Kidney (tissue), 14 donors: Measurements from ENCODE around the gene TERB1. TPM values are rescaled to one million over a fixed set of nuclear protein-coding genes. Genes with fewer than 3 reads are reported as not detected.

ENCODE experiments used
- DNase-seq, 5 donors: peaks; one replicate each; pipeline ENCODE4 v3.0.0-alpha.2; 2013 to 2020
- FAIRE-seq: peaks from 2 replicates; lab custom pipeline; 2012; peaks lifted over from hg19 to GRCh38; lab: Jason Lieb, UNC
- H3K27ac ChIP-seq, 2 donors: one replicate each; pipeline ENCODE4 v1.7.0; 2013; ENCODE audit warnings: low read depth in 2 of 2, low read length in 2 of 2, inconsistent platforms in 1 of 2
- H3K27me3 ChIP-seq: one replicate; pipeline ENCODE4 v1.7.1; 2013; ENCODE audit warnings: low read length, inconsistent platforms; ENCODE audit not compliant: control insufficient read depth, insufficient read depth
- H3K36me3 ChIP-seq, 3 donors: one replicate each; pipeline versions ENCODE4 v1.7.0 to v1.7.1; 2013; ENCODE audit warnings: low read length in 3 of 3, control low read depth in 1 of 3, inconsistent platforms in 1 of 3; ENCODE audit not compliant: insufficient read depth in 3 of 3, control insufficient read depth in 2 of 3
- H3K4me1 ChIP-seq, 3 donors: one replicate each; pipeline versions ENCODE4 v1.7.0 to v1.7.1; 2013; ENCODE audit warnings: low read length in 3 of 3, inconsistent platforms in 1 of 3, low read depth in 1 of 3; ENCODE audit not compliant: control insufficient read depth in 2 of 3, insufficient read depth in 2 of 3
- H3K4me3 ChIP-seq, 3 donors: one replicate each; pipeline versions ENCODE4 v1.7.0 to v1.8.1; 2013; ENCODE audit warnings: low read length in 3 of 3, control low read depth in 1 of 3, inconsistent platforms in 1 of 3
- H3K9ac ChIP-seq, 3 donors: one replicate each; pipeline versions ENCODE4 v1.7.0 to v1.7.1; 2013; ENCODE audit warnings: low read length in 3 of 3, control low read depth in 1 of 3, inconsistent platforms in 1 of 3
- H3K9me3 ChIP-seq, 3 donors: one replicate each; pipeline versions ENCODE4 v1.7.0 to v1.7.1; 2013; ENCODE audit warnings: low read length in 3 of 3, control low read depth in 1 of 3, inconsistent platforms in 1 of 3; ENCODE audit not compliant: control insufficient read depth in 2 of 3, insufficient read depth in 1 of 3
- CTCF ChIP-seq: IDR thresholded peaks from 3 replicates; pipeline ENCODE4 v1.5.1; 2012; ENCODE audit warnings: mild to moderate bottlenecking, moderate library complexity, borderline replicate concordance; ENCODE audit not compliant: insufficient read depth; ENCODE audit errors: extremely low read depth
- intact Hi-C: fragments of 100-400 bp; cut with DNase I; formaldehyde crosslinking; loops from one replicate; pipeline ENCODE4 v1.11.1; 2022
- polyA plus RNA-seq: library from polyadenylated mRNA; stranded (reverse); fragments of 350-450 nt; fragmentation: Illumina TruSeq; extraction: RNeasy Lipid Tissue Mini Kit (QIAGEN cat#74804); gene quantifications from one replicate; pipeline ENCODE4 v1.2.3, GENCODE V29; 2014; ENCODE audit warnings: low read depth, low replicate concordance; ENCODE audit not compliant: insufficient read depth
- total RNA-seq: library from RNA; stranded (reverse); fragmentation: NEBNext Ultra II Directional; extraction: Animal tissue kit (Norgen Biotek cat#: 25700); gene quantifications from one replicate; pipeline ENCODE4 v1.2.1, GENCODE V29; 2021
- donor health status: control.
- donor health status: control.
- donor health status: control.
- donor health status: control.
- donor health status: control.
- donor health status: DM: yes; HTN: yes; CAD: no.
- donor health status: Normal renal cell carcinoma (clear cell type).

Gene TERB1
- total and polyA plus RNA-seq, 2 donors from 2014 or later = 0.19 TPM; not detected in 1

GRCh38 chr16:66774981-66775380 is 26.4 kb downstream of the TERB1 start:
- DNase-seq (no peak), FAIRE-seq (no peak)

GRCh38 chr16:66758086-66758485 is 43.3 kb downstream of the TERB1 start:
- no peak for TF ChIP-seq CTCF

More at GRCh38 chr16:66774981-66775380, 26.4 kb downstream of the TERB1 start:
- H3K9me3 ChIP-seq = no peaks in the 10 kb centered on the region
- no peak for TF ChIP-seq CTCF
- no peaks in the 10 kb centered on the region for H3K4me1 ChIP-seq
- H3K36me3 ChIP-seq = no peaks in the 10 kb centered on the region
- H3K4me3 ChIP-seq = no peak overlapping the region
- no peaks in the 10 kb centered on the region for H3K27me3 ChIP-seq
- H3K27ac ChIP-seq = no peak overlapping the region
- intact Hi-C loops = no loop called here
- no peak overlapping the region for H3K9ac ChIP-seq

GRCh38 chr16:66754819-66755218 is 46.6 kb downstream of the TERB1 start:
- H3K36me3 ChIP-seq = no peaks in the 10 kb centered on the region
- no peak for DNase-seq
- no peak for FAIRE-seq
- no peaks in the 10 kb centered on the region for H3K9me3 ChIP-seq
- H3K27ac ChIP-seq = no peak overlapping the region
- TF ChIP-seq CTCF = no peak
- no peaks in the 10 kb centered on the region for H3K27me3 ChIP-seq
- peaks cover 3 to 14% (median 9%) of the 10 kb centered on the region in 3 donors for H3K4me1 ChIP-seq
- intact Hi-C loops = no loop called here
- no peak overlapping the region for H3K4me3 ChIP-seq
- no peak overlapping the region for H3K9ac ChIP-seq

More at GRCh38 chr16:66758086-66758485, 43.3 kb downstream of the TERB1 start:
- Histone ChIP-seq H3K27me3 (no peaks in the 10 kb centered on the region), H3K4me1 (no peaks in the 10 kb centered on the region), H3K9me3 (no peaks in the 10 kb centered on the region), H3K9ac (no peak overlapping the region), H3K36me3 (no peaks in the 10 kb centered on the region), H3K27ac (no peak overlapping the region), H3K4me3 (no peak overlapping the region)
- FAIRE-seq (no peak), DNase-seq (no peak)
- intact Hi-C loops = no loop called here

- no peak overlapping the region for H3K4me3 ChIP-seq
- no peaks in the 10 kb centered on the region for H3K9me3 ChIP-seq
- TF ChIP-seq CTCF = no peak
- DNase-seq (no peak), FAIRE-seq (no peak)
- H3K9ac ChIP-seq = no peak overlapping the region
- intact Hi-C loops = no loop called here
- no peaks in the 10 kb centered on the region for H3K27me3 ChIP-seq
- H3K27ac ChIP-seq = no peak overlapping the region
- peaks cover 3 to 17% (median 14%) of the 10 kb centered on the region in 3 donors for H3K4me1 ChIP-seq
- H3K36me3 ChIP-seq = peaks cover 0 to 2% (median 0%) of the 10 kb centered on the region in 3 donors
Measured at GRCh38 chr16:66754211-66754610, 47.2 kb downstream of the TERB1 start.
